GM18498 (cell line): ENCODE data around the gene GALNT15.

Source experiments
- ATAC-seq: cut with Tn5 transposase; IDR thresholded peaks from one replicate; pipeline ENCODE4 v1.9.1; 2021; ENCODE audit warnings: mild to moderate bottlenecking, moderate library complexity; ENCODE audit not compliant: unreplicated experiment

GALNT15 gene

GRCh38 chr3:16186086-16186485, 11.6 kb downstream of the GALNT15 start:
- ATAC-seq, result no peak

GRCh38 chr3:16186565-16186964, 12.1 kb downstream of the GALNT15 start:
- ATAC-seq, result no peak

- no peak for ATAC-seq
These were observed 12.8 kb downstream of the GALNT15 start for GRCh38 chr3:16187213-16187790.

DNA sequence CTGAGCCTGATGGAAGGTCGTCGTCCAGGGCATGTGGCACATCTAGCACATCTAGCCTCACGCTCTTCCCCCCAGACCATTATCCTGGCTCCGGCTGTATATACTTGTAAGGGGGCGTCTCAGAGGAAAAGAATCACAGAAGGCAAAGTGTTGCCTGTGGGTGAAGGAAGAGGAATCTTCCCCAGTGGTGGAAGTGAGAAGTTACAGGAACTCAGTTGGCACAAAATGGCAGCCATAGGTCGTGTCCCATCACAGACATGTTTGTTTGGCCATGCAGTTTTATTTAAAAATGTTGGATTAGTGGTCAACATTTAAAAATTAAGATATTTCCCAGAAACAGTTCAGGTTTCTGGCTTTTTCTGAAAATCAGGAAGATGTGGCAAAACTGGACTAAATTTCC, 13.6 kb downstream of the GALNT15 start:
- no peak for ATAC-seq

DNA sequence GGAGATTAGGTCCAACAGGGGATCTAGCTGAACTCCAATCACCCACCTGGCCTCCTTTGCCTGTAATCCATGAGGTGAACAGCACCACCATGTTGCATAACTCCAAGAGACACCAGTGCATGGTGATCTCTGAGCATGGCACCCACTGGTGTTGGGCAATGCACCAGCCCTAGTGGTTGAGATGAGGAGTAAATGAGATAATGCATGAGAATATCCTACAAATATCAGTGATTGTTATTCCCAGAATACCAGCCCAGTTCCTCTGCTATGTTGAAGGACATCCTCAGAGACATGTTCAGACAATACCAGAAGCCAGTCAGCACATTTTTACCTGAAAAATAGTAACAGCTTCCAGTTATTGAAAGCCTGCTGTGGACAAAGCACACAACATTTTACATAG, 14.7 kb downstream of the GALNT15 start:
- no peak for ATAC-seq

DNA sequence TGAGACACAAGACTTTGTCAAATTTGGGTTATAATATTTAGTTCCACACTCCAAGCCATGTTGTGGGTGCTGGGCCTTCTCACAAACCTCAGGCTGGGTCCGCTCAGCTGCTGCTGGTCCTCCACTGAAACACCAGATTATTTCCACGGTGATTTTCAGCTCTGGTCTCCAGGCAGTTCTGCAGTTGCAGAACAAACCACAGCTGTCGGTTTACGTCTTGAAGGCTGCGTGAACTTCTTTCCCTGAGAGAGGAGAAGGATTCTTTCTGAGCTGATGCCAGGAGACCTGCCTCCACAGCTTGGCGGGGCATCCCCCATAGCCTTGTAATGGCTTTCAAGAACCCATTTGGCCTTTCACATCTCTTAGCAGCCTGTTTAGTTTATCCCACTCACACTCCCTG, 16.2 kb downstream of the GALNT15 start:
- no peak for ATAC-seq

GRCh38 chr3:16191591-16191990, 17.1 kb downstream of the GALNT15 start:
- no peak for ATAC-seq

DNA sequence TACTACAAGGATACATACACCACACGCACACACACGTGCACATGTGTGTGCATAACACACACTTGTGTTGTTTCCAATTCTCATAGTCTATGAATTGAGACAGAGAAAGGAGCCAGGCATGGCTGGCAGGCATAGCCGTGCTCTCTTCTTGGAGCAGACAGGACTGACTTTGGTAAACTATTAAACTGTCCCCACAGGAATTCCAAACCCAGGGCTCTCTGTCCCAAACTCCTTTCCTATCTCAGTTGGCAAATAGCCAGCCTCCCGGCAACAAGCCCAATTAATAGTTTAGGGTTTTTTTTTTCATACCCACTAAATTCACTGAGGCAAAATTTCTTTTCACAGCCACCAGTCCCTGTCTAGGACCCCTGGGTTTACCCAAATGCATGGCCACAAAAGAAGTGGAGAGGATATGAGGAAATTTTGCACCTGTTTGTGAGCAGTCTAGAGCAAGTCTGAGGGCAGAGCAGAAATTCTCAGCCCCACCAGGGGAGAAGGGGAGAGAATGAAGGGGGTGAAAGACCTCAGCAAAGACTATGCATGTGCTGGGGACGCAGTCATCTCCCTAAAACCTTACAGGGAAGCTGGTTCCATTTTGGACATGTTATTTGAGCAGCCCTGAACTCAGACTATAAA, 17.8 kb downstream of the GALNT15 start:
- no peak for ATAC-seq

- ATAC-seq, result no peak
These were observed 23.9 kb downstream of the GALNT15 start for GRCh38 chr3:16198427-16198826.

- ATAC-seq, result no peak
These were observed 25.3 kb downstream of the GALNT15 start for GRCh38 chr3:16199769-16200168.

GRCh38 chr3:16200411-16200810, 25.9 kb downstream of the GALNT15 start:
- no peak for ATAC-seq

DNA sequence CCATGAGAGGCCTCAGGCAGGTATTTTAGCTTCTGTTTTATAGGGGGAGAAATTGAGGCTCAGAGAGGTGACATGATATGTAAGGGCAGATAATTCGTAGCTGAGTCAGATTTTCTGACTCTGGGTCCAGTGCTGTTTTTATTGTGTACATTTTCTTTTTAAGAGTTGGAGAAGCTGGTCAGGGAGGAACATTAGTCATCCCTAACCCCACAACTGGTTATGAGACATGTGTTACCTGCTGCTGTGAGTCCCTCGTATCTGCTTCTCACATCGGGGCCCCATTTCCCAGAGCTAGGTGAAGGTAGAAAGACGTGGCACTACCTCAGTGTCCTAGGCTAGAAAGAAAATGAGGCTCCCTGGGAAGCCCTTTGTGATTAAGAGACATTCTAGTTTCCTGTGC, 28.6 kb downstream of the GALNT15 start:
- ATAC-seq, result no peak

- no peak for ATAC-seq
These were observed 29.5 kb downstream of the GALNT15 start for GRCh38 chr3:16203671-16204629.

GRCh38 chr3:16204751-16205150, 30.3 kb downstream of the GALNT15 start:
- no peak for ATAC-seq

DNA sequence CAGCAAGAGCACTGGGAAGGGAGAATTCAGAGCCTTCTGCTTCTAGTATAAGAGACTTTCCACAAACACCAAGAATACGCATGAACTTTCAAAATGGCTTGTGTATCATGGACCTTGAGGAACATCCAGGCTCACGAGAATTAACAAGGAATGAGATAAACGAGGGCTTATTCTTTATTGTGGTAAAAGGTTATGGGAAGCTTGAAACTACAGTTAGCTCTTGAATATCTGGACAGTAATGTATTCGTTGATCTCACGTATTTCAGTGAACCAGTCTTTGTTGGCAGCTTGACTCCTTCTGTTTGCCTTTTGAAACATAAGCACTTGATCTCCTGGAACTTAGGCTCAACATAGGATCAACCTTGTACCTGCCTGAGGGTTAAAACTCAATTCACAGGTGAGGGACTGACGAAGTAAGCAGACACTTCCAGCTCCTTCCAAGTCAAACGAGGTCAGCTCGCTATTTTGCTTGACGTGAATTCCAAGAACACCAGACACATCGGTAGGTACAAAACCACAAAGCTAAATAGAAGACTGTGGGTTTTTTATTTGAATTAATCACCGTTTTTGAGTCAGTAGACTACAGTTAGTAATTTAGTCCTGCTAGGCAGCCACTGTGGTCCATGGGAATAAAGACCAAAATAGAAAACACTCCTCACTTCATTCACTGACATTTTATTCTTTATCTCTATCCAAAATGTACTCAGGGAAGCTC, 30.8 kb downstream of the GALNT15 start:
- ATAC-seq, result no peak

- ATAC-seq, result no peak
These were observed 32.6 kb downstream of the GALNT15 start for GRCh38 chr3:16207031-16207430.

GRCh38 chr3:16211176-16211904, 36.9 kb downstream of the GALNT15 start:
- ATAC-seq, result no peak

GRCh38 chr3:16214366-16214765, 39.9 kb downstream of the GALNT15 start:
- ATAC-seq, result no peak

DNA sequence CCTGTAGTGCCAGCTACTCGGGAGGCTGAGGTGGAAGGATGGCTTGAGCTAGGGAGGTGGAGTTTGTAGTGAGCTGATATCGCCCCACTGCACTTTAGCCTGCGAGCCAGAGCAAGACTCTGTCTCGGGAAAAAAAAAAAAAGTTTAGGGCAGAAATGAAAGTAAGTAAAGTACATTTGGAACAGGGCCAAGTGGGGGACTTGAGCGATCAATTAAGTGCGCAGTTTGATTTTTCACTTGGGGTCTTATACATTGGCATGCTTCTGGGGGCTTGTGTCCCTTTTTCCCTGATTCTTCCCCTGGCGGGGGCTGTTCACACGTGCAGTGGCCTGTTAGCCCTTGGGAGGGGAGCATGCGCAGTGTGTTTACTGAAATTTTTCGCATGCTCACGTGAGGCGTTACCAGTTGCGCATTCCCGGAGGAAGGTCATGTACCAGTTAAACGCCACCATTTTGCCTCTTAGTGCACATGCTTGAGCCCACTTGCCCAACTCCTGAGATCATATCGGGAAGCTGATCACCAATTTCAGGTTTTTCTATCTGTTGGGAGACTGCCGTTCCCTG, 42.0 kb downstream of the GALNT15 start:
- ATAC-seq, result no peak

- ATAC-seq, result no peak
These were observed 45.3 kb downstream of the GALNT15 start for GRCh38 chr3:16219777-16220176.
